Upper lobe of right lung (tissue), 1 donor: Measurements from ENCODE around the gene OVCH2. TPM values are rescaled to one million over a fixed set of nuclear protein-coding genes. Genes with fewer than 3 reads are reported as not detected.

Source experiments
- ATAC-seq: fragments of 200-7000 bp; cut with Tn5 transposase; one replicate; pipeline ENCODE4 v1.9.1; 2020; ENCODE audit warnings: mild to moderate bottlenecking, moderate library complexity
- DNase-seq: peaks from one replicate; pipeline ENCODE4 v3.0.0-alpha.2; 2020
- H3K27ac ChIP-seq: fragments of 200-600 bp; one replicate; pipeline ENCODE4 v1.8.0; 2022
- H3K27me3 ChIP-seq: fragments of 200-600 bp; one replicate; pipeline ENCODE4 v1.8.0; 2022; ENCODE audit warnings: mild to moderate bottlenecking
- H3K36me3 ChIP-seq: fragments of 200-600 bp; one replicate; pipeline ENCODE4 v1.8.0; 2022
- H3K4me1 ChIP-seq: fragments of 200-600 bp; one replicate; pipeline ENCODE4 v1.8.0; 2022
- H3K4me3 ChIP-seq: fragments of 200-600 bp; one replicate; pipeline ENCODE4 v1.8.0; 2022; ENCODE audit warnings: mild to moderate bottlenecking
- H3K9me3 ChIP-seq: fragments of 200-600 bp; one replicate; pipeline ENCODE4 v1.8.0; 2022
- CTCF ChIP-seq: fragments of 200-600 bp; IDR thresholded peaks from one replicate; pipeline ENCODE4 v1.8.0; 2022; ENCODE audit warnings: antibody characterized with exemption
- intact Hi-C: fragments of 100-400 bp; cut with DNase I; formaldehyde crosslinking; loops from one replicate; pipeline ENCODE4 v1.11.0; 2022
- total RNA-seq: library from RNA; stranded (reverse); fragmentation: NEBNext Ultra II Directional; extraction: Animal tissue kit (Norgen Biotek cat#: 25700); gene quantifications from one replicate; pipeline ENCODE4 v1.2.1, GENCODE V29; 2021
- donor health status: DM: no; HTN: yes; CAD: no; lungs with severe emphysema.

The OVCH2 gene
- total RNA-seq, 1 donor from 2014 or later: 6.4 TPM

DNA sequence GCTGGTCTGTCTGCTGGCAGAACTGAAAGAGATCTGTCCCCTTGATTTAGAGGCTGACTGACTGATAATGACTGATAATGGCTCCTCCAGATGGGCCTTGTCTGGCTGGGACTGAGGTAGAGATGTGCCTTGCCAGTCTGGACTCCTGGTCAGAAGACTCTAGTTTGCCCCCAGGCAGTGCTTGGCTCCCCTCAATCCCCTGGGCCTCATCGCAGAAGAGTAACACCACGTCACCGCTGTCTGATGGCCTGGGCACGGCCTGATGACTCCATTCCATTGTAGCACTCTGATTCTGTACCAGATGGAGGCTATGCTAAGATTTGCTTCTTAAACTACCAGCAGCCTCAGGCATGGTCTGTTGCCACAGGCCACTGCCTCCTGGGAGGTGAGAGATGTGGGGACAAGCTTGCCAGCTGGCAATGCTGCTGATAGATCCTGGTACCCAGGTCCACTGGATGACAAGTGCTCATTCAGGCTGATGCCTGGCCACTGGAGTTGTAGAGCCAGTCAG, 52.0 kb downstream of the OVCH2 start:
- Histone ChIP-seq H3K27ac (no peak overlapping the region), H3K27me3 (no peaks in the 10 kb centered on the region), H3K4me3 (no peak overlapping the region), H3K36me3 (peaks cover 55% of the 10 kb centered on the region), H3K9me3 (no peaks in the 10 kb centered on the region), H3K4me1 (no peaks in the 10 kb centered on the region)
- no peak for TF ChIP-seq CTCF
- no peak for ATAC-seq
- intact Hi-C loops: loop anchor here (10.0 kb wide), 1 partner anchor 79 kb away; no protein-coding TSS in a partner anchor
- DNase-seq: no peak

GRCh38 chr11:7651700-7652099, 54.6 kb downstream of the OVCH2 start:
- Histone ChIP-seq H3K4me3 (no peak overlapping the region), H3K27ac (no peak overlapping the region), H3K27me3 (no peaks in the 10 kb centered on the region), H3K4me1 (no peaks in the 10 kb centered on the region), H3K36me3 (peaks cover 70% of the 10 kb centered on the region), H3K9me3 (no peaks in the 10 kb centered on the region)
- DNase-seq (no peak), ATAC-seq (no peak)
- intact Hi-C loops: loop anchor here (10.0 kb wide), 1 partner anchor 77 kb away; no protein-coding TSS in a partner anchor
- TF ChIP-seq CTCF: no peak

- Histone ChIP-seq H3K27ac (no peak overlapping the region), H3K9me3 (no peaks in the 10 kb centered on the region), H3K36me3 (peaks cover 70% of the 10 kb centered on the region)
These were observed 55.1 kb downstream of the OVCH2 start for GRCh38 chr11:7651140-7651551.

DNA sequence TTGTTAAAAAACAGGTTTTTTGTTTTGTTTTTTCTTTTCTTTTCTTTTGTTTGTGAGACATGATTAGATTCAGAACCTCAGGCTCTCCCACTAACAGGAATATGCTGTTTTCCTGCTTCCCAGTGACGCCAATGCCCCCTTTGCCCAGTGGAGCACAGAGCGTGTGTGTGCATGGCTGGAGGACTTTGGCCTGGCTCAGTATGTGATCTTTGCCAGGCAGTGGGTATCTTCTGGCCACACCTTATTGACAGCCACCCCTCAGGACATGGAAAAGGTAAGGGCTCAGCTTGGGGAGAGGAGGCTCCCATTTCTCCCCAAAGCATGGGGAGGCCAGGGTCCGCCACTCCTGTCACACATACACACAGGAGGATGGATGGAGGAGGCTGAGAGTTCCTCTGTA, 58.0 kb downstream of the OVCH2 start:
- Histone ChIP-seq H3K27me3 (no peaks in the 10 kb centered on the region), H3K4me3 (no peak overlapping the region), H3K4me1 (no peaks in the 10 kb centered on the region), H3K9me3 (no peaks in the 10 kb centered on the region), H3K27ac (no peak overlapping the region), H3K36me3 (peaks cover 56% of the 10 kb centered on the region)
- no peak for DNase-seq
- TF ChIP-seq CTCF: no peak
- no peak for ATAC-seq
- intact Hi-C loops: no loop called here

More at GRCh38 chr11:7651140-7651551, 55.1 kb downstream of the OVCH2 start:
- DNase-seq (no peak), ATAC-seq (peak; percentile 56)
- TF ChIP-seq CTCF: no peak
- Histone ChIP-seq H3K27me3 (no peaks in the 10 kb centered on the region), H3K4me1 (no peaks in the 10 kb centered on the region), H3K4me3 (no peak overlapping the region)
- intact Hi-C loops: loop anchor here (10.0 kb wide), 1 partner anchor 76 kb away; no protein-coding TSS in a partner anchor

- no peaks in the 10 kb centered on the region for H3K4me1 ChIP-seq
- no peak overlapping the region for H3K4me3 ChIP-seq
- no peaks in the 10 kb centered on the region for H3K27me3 ChIP-seq
- intact Hi-C loops: no loop called here
- no peak overlapping the region for H3K27ac ChIP-seq
- ATAC-seq (no peak), DNase-seq (no peak)
- H3K36me3 ChIP-seq: peaks cover 56% of the 10 kb centered on the region
- no peaks in the 10 kb centered on the region for H3K9me3 ChIP-seq
- TF ChIP-seq CTCF: no peak
These were observed 59.4 kb downstream of the OVCH2 start for GRCh38 chr11:7646866-7647265.

DNA sequence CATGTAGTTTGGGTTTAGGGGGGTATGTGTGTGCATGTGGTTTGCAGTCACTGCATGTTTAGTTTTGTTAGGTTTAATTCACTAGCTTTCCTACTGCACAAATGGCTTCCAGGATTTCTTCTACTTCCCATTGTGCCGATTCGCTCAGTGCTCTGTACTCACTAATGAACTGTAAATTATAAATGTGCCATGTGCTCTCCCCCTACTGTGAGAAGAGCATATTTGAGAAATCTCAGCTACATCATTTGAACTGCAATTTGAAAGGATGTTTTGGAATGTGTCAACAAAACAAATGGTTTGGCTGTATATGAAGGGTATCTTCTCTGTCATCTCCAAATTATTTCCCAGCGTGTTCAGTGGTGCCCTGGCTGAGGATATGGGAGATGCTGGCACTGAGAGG, 61.1 kb downstream of the OVCH2 start:
- no peak for ATAC-seq
- Histone ChIP-seq H3K27me3 (no peaks in the 10 kb centered on the region), H3K9me3 (no peaks in the 10 kb centered on the region), H3K36me3 (peaks cover 53% of the 10 kb centered on the region), H3K27ac (no peak overlapping the region), H3K4me1 (no peaks in the 10 kb centered on the region), H3K4me3 (no peak overlapping the region)
- DNase-seq: no peak
- intact Hi-C loops: no loop called here
- no peak for TF ChIP-seq CTCF
